VCaP (cell line): ENCODE measurements around the gene TAS2R20.

Experiments used
- H3K27ac ChIP-seq: fragments of 450-650 bp; 2 replicates; pipeline ENCODE4 v1.5.1; 2017
- TF ChIP-seq, protein P1 (sequence below): fragments of 450-650 bp; conservative IDR thresholded peaks from 2 replicates; pipeline ENCODE4 v1.5.1; 2017; ENCODE audit warnings: mild to moderate bottlenecking, moderate library complexity

Gene TAS2R20

DNA sequence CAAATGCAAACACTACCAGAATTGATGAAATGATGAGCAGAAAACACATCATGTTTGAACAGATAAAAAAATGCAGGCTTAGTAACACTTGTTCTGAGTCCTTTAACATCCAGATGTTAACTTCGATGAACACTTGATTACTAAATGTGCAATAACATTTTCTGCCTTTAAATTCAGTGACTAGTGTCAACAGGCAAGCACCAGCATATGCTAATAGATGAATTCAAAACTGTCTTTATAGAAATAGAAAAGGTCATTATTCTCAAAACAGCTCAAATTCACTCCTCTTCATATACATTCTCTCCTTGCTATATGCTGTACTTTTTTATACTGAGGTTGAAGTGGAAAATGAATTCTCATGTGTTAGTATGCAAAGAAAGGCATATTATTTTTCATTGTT is 24.4 kb upstream of the TAS2R20 start, which contains the start of gene TAS2R19:
Gene TAS2R19 (minus strand): TSS at position 101 of the 400 bp plus-strand sequence. CDS start 49 bp downstream, at position 52.
- no peak within 1 kb of the TSS for H3K27ac ChIP-seq
- TF ChIP-seq, protein P1, sequence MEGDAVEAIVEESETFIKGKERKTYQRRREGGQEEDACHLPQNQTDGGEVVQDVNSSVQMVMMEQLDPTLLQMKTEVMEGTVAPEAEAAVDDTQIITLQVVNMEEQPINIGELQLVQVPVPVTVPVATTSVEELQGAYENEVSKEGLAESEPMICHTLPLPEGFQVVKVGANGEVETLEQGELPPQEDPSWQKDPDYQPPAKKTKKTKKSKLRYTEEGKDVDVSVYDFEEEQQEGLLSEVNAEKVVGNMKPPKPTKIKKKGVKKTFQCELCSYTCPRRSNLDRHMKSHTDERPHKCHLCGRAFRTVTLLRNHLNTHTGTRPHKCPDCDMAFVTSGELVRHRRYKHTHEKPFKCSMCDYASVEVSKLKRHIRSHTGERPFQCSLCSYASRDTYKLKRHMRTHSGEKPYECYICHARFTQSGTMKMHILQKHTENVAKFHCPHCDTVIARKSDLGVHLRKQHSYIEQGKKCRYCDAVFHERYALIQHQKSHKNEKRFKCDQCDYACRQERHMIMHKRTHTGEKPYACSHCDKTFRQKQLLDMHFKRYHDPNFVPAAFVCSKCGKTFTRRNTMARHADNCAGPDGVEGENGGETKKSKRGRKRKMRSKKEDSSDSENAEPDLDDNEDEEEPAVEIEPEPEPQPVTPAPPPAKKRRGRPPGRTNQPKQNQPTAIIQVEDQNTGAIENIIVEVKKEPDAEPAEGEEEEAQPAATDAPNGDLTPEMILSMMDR, result no peak

DNA sequence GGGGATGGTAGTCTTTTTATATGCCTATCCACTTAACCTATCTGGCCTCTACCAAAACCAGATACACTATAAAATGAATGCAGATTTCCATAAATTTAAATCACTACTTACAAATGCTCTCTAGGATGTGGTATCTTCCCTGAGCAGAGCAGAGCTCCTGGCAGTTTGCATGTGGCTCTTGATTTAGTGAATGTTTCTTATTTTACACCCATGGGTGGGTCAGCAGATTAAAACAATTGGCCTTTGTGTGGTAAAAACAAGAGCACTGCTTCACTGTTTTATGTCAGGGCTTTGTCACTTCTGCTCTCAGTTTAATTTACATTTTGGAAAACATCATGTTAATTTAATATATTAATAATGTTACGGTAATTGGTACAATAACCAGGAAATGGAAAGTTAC is 18.8 kb upstream of the TAS2R20 start:
- TF ChIP-seq, protein P1, result no peak
- H3K27ac ChIP-seq, result no peak overlapping the region

DNA sequence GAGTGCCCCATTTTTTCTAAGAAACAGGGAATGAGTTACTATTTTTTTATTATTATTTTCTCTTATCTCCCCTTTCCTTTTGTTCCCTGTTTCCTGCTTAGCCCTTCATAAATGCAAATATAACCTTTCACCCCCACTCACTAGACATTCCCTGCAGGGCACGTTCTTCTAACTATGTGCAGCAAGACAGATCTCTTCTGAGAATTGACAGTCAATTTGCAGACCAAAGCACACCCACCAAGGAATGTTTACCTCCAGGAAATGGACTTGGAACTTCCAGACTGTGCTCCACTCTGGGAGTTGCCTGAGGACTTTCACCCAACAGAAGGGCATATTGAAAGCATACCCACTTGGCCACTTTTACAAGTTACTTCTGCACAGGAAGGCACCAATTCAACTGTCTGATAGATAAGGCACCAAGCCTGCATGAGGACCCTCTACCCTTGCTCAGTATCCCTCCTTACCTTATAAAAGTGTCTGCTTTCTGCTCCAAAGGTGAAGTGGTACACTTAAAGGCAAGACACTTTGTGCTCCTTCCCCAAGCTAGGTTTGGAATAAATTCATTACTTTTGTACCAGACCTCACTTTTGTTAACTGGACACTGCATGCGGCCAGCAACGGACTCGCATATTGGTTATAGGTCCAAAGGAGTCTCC is 17.8 kb upstream of the TAS2R20 start:
- TF ChIP-seq, protein P1, result no peak
- H3K27ac ChIP-seq, result no peak overlapping the region

DNA sequence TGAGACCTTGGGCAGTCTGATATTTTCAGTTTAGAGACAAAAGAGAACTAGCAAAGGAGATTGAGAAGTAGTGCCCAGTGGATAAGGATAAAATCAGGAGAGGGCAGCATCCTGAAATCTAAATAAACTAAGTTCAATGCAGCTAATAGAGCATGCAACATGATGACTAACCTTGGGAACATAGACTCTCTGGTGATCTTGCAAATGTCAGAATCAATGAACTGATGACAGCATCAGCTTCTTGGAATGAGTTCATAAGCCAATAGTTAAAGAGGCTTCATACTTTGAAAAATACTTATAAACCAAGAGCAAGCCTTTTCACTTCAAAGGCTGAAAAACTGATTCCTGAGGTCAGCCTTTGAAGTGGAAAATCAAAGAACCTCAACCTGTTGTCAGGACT is 16.1 kb upstream of the TAS2R20 start:
- no peak overlapping the region for H3K27ac ChIP-seq
- TF ChIP-seq, protein P1, result no peak

DNA sequence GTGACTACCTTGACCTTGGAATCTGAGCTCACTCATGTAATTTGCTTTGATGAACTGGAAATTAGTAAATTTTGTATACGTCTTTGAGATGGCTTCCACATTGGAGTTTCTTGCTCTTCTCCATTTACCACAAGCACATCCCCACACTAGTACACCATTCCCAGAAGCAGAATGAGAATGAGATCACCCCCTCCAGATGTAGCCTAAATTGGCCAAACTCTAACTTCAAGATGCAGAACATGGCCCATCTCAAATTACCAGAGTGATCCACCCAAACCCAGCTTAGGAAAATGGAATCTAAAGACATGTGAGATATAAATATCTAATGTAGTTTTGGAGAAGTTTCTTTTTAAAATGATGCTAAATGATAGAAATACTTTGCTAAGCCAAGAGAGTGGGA is 9.5 kb upstream of the TAS2R20 start:
- TF ChIP-seq, protein P1, result no peak
- H3K27ac ChIP-seq, result no peak overlapping the region

DNA sequence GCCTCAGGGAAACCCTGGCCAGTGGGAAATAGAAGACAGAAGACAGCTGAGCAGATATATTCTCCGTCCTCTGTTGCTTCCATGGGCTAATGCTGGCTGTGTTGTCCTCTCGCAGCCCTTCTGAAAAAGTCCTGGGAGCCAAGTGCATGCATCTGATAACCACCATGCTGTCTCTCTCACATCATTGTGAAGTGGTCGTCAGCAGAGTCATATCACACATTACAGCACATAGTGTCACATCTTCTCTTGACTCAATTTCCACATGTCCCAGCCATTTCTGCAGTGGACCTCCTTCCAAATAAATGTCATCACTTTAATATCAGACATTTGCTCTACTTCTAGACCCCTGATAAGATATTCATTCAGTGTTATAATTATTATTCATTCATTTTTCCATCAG is 3.8 kb downstream of the TAS2R20 start:
- TF ChIP-seq, protein P1, result no peak
- no peak overlapping the region for H3K27ac ChIP-seq

DNA sequence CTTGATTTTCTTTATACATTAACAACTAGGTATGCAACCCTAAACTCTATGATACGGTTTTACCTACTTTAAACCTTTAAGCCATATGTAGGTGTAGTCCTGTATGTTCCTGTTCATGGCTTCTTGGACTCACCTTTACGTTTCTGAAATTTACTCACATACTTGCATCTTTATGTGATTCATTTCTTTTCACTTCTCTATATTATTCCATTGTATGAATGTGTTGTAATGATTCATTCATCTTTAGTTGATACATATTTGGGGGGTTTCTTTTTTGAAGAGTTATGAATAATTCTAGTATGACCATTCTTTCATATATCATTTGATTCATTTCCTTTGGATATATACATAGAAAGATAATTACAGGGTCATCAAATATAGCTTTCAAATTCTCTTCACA is 9.0 kb downstream of the TAS2R20 start:
- H3K27ac ChIP-seq, result no peak overlapping the region
- TF ChIP-seq, protein P1, result no peak
